HEK293T (cell line): ENCODE data around the gene USF2.

Source experiments
- CTCF ChIA-PET: fragments of 350-600 bp; formaldehyde crosslinking; extraction: SDS; loops from one replicate; lab custom pipeline; 2021; ENCODE audit warnings: antibody characterized with exemption, inconsistent platforms; lab: Yijun Ruan, JAX
- POLR2A ChIA-PET: fragments of 350-600 bp; formaldehyde crosslinking; extraction: SDS; loops from one replicate; lab custom pipeline; 2020; ENCODE audit warnings: antibody characterized with exemption, inconsistent platforms; lab: Yijun Ruan, JAX
- DNase-seq: peaks from one replicate; pipeline ENCODE4 v3.0.0; 2012; ENCODE audit warnings: mixed read lengths; ENCODE audit errors: extremely low spot score
- ARNT ChIP-seq: fragments of 450-650 bp; IDR thresholded peaks from 2 replicates; pipeline ENCODE4 v1.6.1; 2017; ENCODE audit warnings: mild to moderate bottlenecking
- BHLHE40 ChIP-seq: fragments of 450-650 bp; IDR thresholded peaks from 2 replicates; pipeline ENCODE4 v1.6.1; 2016; ENCODE audit warnings: mild to moderate bottlenecking, moderate library complexity, borderline replicate concordance
- CTBP1 ChIP-seq: fragments of 450-650 bp; IDR thresholded peaks from 2 replicates; pipeline ENCODE4 v1.6.1; 2016; ENCODE audit warnings: borderline replicate concordance
- ELF4 ChIP-seq: fragments of 450-650 bp; IDR thresholded peaks from 2 replicates; pipeline ENCODE4 v1.6.1; 2017; ENCODE audit warnings: antibody characterized with exemption
- FOXA1 ChIP-seq: fragments of 450-650 bp; IDR thresholded peaks from 2 replicates; pipeline ENCODE4 v1.6.1; 2016; ENCODE audit warnings: mild to moderate bottlenecking
- FOXK2 ChIP-seq: fragments of 450-650 bp; IDR thresholded peaks from 2 replicates; pipeline ENCODE4 v1.6.1; 2016; ENCODE audit warnings: mild to moderate bottlenecking
- FOXM1 ChIP-seq: fragments of 450-650 bp; IDR thresholded peaks from 2 replicates; pipeline ENCODE4 v1.6.1; 2017; ENCODE audit warnings: mild to moderate bottlenecking, borderline replicate concordance
- HDGF ChIP-seq: fragments of 450-650 bp; IDR thresholded peaks from 2 replicates; pipeline ENCODE4 v1.6.1; 2017; ENCODE audit warnings: antibody characterized with exemption, borderline replicate concordance
- L3MBTL2 ChIP-seq: fragments of 450-650 bp; conservative IDR thresholded peaks from 2 replicates; pipeline ENCODE4 v1.6.1; 2016; ENCODE audit warnings: mild to moderate bottlenecking
- LEF1 ChIP-seq: fragments of 450-650 bp; IDR thresholded peaks from 2 replicates; pipeline ENCODE4 v1.6.1; 2017; ENCODE audit warnings: mild to moderate bottlenecking, borderline replicate concordance
- NFRKB ChIP-seq: fragments of 450-650 bp; IDR thresholded peaks from 2 replicates; pipeline ENCODE4 v1.6.1; 2016; ENCODE audit warnings: mild to moderate bottlenecking, moderate library complexity
- PKNOX1 ChIP-seq: fragments of 450-650 bp; IDR thresholded peaks from 2 replicates; pipeline ENCODE4 v1.6.1; 2016
- SP1 ChIP-seq: fragments of 450-650 bp; IDR thresholded peaks from 2 replicates; pipeline ENCODE4 v1.6.1; 2017
- SUZ12 ChIP-seq: fragments of 450-650 bp; IDR thresholded peaks from 2 replicates; pipeline ENCODE4 v1.6.1; 2016; ENCODE audit warnings: mild to moderate bottlenecking
- TARDBP ChIP-seq: fragments of 450-650 bp; IDR thresholded peaks from 2 replicates; pipeline ENCODE4 v1.6.1; 2016
- ZNF384 ChIP-seq: fragments of 450-650 bp; IDR thresholded peaks from 2 replicates; pipeline ENCODE4 v1.6.1; 2016

The USF2 gene

GRCh38 chr19:35241417-35241816 is 27.3 kb upstream of the USF2 start:
- ChIA-PET POLR2A (no interaction called here), CTCF (no interaction called here)
- TF ChIP-seq SUZ12, result no peak
- no peak for TF ChIP-seq BHLHE40
- no peak for TF ChIP-seq PKNOX1
- TF ChIP-seq HDGF, result no peak
- no peak for TF ChIP-seq LEF1
- no peak for TF ChIP-seq L3MBTL2
- DNase-seq, result no peak

- no peak for DNase-seq
- TF ChIP-seq SUZ12 (no peak), L3MBTL2 (no peak), CTBP1 (no peak), BHLHE40 (no peak), ARNT (no peak), LEF1 (no peak), ZNF384 (no peak), ELF4 (no peak)
- ChIA-PET CTCF (no interaction called here), POLR2A (no interaction called here)
These were observed 22.2 kb upstream of the USF2 start for GRCh38 chr19:35246466-35247092.

- POLR2A ChIA-PET, result interaction anchor here (0.7 kb wide), 1 partner anchor 126 kb away, joined by 3 read pairs; no protein-coding TSS in a partner anchor
- peak; percentile 78 for DNase-seq
- TF ChIP-seq TARDBP, result no peak
- TF ChIP-seq FOXM1, result peak; percentile 80; the same call in 1 of the 2 replicates
- no peak for TF ChIP-seq BHLHE40
- no peak for TF ChIP-seq ZNF384
- TF ChIP-seq NFRKB, result no peak
- CTCF ChIA-PET, result no interaction called here
These were observed 21.0 kb upstream of the USF2 start for GRCh38 chr19:35247526-35248309.

GRCh38 chr19:35248310-35249145 is 20.2 kb upstream of the USF2 start, which contains the start of gene LSR:
TSS of gene LSR (plus strand) at chr19:35249002. CDS start at chr19:35249023, 21 bp downstream.
- DNase-seq, result peak; percentile 84
- POLR2A ChIA-PET, result interaction anchor here (0.7 kb wide), 1 partner anchor 127 kb away, joined by 3 read pairs; no protein-coding TSS in a partner anchor
- TF ChIP-seq BHLHE40, result peak; percentile 78
- TF ChIP-seq LEF1, result no peak
- TF ChIP-seq FOXK2, result peak; percentile 92
- TF ChIP-seq ELF4, result peak; percentile 75
- peak; percentile 96 for TF ChIP-seq FOXM1
- TF ChIP-seq CTBP1, result peak; percentile 83
- TF ChIP-seq SP1, result peak; percentile 65
- no peak for TF ChIP-seq TARDBP
- no peak for TF ChIP-seq SUZ12
- TF ChIP-seq NFRKB, result peak; percentile 45; the same call in 1 of the 2 replicates
- CTCF ChIA-PET, result no interaction called here

GRCh38 chr19:35249146-35249847 is 19.5 kb upstream of the USF2 start:
- POLR2A ChIA-PET, result no interaction called here
- CTCF ChIA-PET, result no interaction called here
- DNase-seq, result no peak
- TF ChIP-seq FOXK2 (no peak), FOXA1 (no peak), FOXM1 (no peak), ELF4 (no peak), LEF1 (no peak), CTBP1 (no peak; the same call in 1 of the 2 replicates), ARNT (no peak), SP1 (no peak)

GRCh38 chr19:35249848-35250711 is 18.7 kb upstream of the USF2 start:
- TF ChIP-seq PKNOX1 (no peak), HDGF (no peak), FOXK2 (no peak), BHLHE40 (no peak), CTBP1 (no peak), TARDBP (no peak), LEF1 (no peak), ARNT (no peak), FOXM1 (no peak), ZNF384 (no peak), NFRKB (no peak), SP1 (no peak), FOXA1 (no peak)
- no peak for DNase-seq
- POLR2A ChIA-PET, result interaction anchor here (1.1 to 2.1 kb wide), 2 partner anchors 11 to 16 kb away, joined by 4 to 5 read pairs; no protein-coding TSS in a partner anchor
- CTCF ChIA-PET, result no interaction called here
